ENCODE results near the gene FHL1.

Gene FHL1

DNA sequence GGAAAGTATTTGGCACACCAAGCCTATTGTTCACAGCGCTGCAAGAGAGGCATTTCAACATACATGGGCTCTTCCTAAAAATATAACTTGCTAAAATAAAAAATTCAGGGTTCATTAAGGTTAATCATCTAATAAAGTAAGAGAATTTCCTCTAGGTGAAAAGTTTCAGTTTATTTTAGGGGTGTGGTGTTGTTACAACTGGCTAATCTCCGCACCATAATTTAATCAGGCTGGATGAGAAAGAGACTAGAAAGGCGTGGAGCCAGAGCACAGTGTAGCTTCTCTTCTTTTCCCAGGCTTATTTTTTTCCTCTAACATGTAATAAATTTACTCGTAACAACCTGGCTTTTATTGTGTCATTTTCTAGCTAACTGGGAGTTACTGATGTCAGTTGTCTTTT, 47.9 kb downstream of the FHL1 start:
- no peak for ATAC-seq (ENCODE audit: low read depth)
- no peaks in the 10 kb centered on the region for H3K27me3 ChIP-seq (ENCODE audit: insufficient read depth, poor library complexity, severe bottlenecking)
- H3K27ac ChIP-seq (ENCODE audit: poor library complexity, severe bottlenecking), result no peak overlapping the region

DNA sequence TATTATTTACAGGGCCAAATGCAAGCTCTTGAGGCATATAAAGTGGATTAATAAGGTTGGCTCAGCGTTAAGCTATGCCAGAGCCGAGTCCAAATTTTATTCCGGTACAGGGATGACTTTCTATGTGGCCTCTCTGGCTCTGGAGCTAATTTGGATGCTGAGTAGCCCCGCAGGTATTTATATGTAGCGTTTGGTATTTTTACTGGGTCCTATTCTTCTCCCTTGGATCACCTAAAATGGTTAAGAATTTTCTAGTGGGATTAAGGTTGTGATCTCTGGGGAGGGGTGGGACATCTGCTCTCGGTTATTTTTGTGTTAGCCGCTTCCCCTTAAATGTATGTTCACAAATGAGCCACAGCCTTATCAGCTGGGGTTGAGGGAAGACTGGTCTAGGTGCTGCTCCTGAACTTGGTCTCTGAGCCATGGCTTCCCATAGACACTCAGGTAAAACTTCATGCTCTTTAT, 49.4 kb downstream of the FHL1 start:
- TF ChIP-seq, protein P1, sequence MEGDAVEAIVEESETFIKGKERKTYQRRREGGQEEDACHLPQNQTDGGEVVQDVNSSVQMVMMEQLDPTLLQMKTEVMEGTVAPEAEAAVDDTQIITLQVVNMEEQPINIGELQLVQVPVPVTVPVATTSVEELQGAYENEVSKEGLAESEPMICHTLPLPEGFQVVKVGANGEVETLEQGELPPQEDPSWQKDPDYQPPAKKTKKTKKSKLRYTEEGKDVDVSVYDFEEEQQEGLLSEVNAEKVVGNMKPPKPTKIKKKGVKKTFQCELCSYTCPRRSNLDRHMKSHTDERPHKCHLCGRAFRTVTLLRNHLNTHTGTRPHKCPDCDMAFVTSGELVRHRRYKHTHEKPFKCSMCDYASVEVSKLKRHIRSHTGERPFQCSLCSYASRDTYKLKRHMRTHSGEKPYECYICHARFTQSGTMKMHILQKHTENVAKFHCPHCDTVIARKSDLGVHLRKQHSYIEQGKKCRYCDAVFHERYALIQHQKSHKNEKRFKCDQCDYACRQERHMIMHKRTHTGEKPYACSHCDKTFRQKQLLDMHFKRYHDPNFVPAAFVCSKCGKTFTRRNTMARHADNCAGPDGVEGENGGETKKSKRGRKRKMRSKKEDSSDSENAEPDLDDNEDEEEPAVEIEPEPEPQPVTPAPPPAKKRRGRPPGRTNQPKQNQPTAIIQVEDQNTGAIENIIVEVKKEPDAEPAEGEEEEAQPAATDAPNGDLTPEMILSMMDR (IDR thresholded peaks at IDR 0.05; ENCODE audit: poor library complexity, severe bottlenecking), result no peak
- no peak overlapping the region for H3K4me3 ChIP-seq (ENCODE audit: severe bottlenecking)
- H3K36me3 ChIP-seq (ENCODE audit: low read depth), result no peaks in the 10 kb centered on the region
- DNase-seq (ENCODE audit: low spot score) (no peak), ATAC-seq (ENCODE audit: low read depth) (no peak)
- peaks cover 19% of the 10 kb centered on the region for H3K4me1 ChIP-seq (ENCODE audit: insufficient read depth, poor library complexity, severe bottlenecking)
- no peak overlapping the region for H3K27ac ChIP-seq (ENCODE audit: poor library complexity, severe bottlenecking)
- no peaks in the 10 kb centered on the region for H3K9me3 ChIP-seq (ENCODE audit: severe bottlenecking)
- no peaks in the 10 kb centered on the region for H3K27me3 ChIP-seq (ENCODE audit: insufficient read depth, poor library complexity, severe bottlenecking)

More for the DNA sequence above, 47.9 kb downstream of the FHL1 start:
- no peak overlapping the region for H3K4me3 ChIP-seq (ENCODE audit: severe bottlenecking)
- DNase-seq (ENCODE audit: low spot score), result no peak
- TF ChIP-seq, protein P1 (IDR thresholded peaks at IDR 0.05; ENCODE audit: poor library complexity, severe bottlenecking), result no peak
- no peaks in the 10 kb centered on the region for H3K36me3 ChIP-seq (ENCODE audit: low read depth)
- peaks cover 17% of the 10 kb centered on the region for H3K4me1 ChIP-seq (ENCODE audit: insufficient read depth, poor library complexity, severe bottlenecking)
- no peaks in the 10 kb centered on the region for H3K9me3 ChIP-seq (ENCODE audit: severe bottlenecking)

DNA sequence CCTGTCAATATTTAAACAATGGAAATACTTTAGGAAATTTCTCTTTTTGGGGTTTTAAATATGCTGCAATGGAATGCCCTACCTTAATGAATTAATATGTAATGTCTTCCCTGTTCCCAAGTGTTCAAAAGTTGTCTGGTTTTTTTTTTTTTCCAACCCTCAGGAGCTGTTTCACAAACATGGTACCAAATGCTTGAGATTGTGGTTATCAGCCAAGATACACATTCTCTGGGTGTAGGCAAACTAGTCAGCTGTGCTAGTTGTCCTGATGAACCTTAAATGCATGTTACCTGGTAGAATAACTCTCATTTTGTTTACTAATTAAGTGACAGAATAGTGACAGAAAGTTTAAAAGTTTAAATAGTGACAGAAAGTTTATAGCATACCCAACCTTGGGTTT, 50.7 kb downstream of the FHL1 start:
- Histone ChIP-seq H3K4me3 (ENCODE audit: severe bottlenecking) (no peak overlapping the region), H3K36me3 (ENCODE audit: low read depth) (no peaks in the 10 kb centered on the region), H3K27ac (ENCODE audit: poor library complexity, severe bottlenecking) (peak overlapping the region; percentile 63), H3K4me1 (ENCODE audit: insufficient read depth, poor library complexity, severe bottlenecking) (peaks cover 29% of the 10 kb centered on the region), H3K27me3 (ENCODE audit: insufficient read depth, poor library complexity, severe bottlenecking) (no peaks in the 10 kb centered on the region), H3K9me3 (ENCODE audit: severe bottlenecking) (no peaks in the 10 kb centered on the region)
- no peak for DNase-seq (ENCODE audit: low spot score)
- TF ChIP-seq, protein P1 (IDR thresholded peaks at IDR 0.05; ENCODE audit: poor library complexity, severe bottlenecking), result no peak
- ATAC-seq (ENCODE audit: low read depth), result no peak

DNA sequence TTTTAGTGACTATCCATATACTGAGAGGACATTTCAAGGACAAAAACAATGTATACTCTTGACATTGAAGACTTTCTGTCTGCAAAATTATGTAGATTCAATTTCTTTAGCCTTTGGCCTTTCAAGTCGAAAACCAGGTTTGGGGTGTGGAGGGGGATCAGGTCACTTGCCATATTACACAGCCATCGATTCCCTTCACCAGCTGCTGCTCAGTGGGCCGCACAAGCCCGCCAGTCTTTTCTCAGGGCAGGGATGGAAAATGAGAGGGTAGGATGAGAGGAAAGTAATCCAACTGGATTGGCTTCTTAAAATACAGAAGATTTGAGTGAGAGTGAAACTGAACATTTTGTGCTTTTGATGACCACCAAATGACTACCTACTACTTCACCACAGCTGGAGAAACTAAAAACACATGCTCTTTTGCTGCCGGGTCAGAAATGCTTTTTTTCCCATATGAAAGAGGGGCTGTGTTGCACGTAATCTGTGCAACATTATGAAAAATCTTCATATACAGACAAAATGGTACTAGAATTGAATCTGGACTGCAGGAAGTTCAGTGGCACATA, 51.4 kb downstream of the FHL1 start:
- Histone ChIP-seq H3K27ac (ENCODE audit: poor library complexity, severe bottlenecking) (peak overlapping the region; percentile 63), H3K4me1 (ENCODE audit: insufficient read depth, poor library complexity, severe bottlenecking) (peaks cover 36% of the 10 kb centered on the region), H3K9me3 (ENCODE audit: severe bottlenecking) (no peaks in the 10 kb centered on the region), H3K36me3 (ENCODE audit: low read depth) (no peaks in the 10 kb centered on the region), H3K27me3 (ENCODE audit: insufficient read depth, poor library complexity, severe bottlenecking) (no peaks in the 10 kb centered on the region), H3K4me3 (ENCODE audit: severe bottlenecking) (no peak overlapping the region)
- ATAC-seq (ENCODE audit: low read depth), result no peak
- DNase-seq (ENCODE audit: low spot score), result no peak
- TF ChIP-seq, protein P1 (IDR thresholded peaks at IDR 0.05; ENCODE audit: poor library complexity, severe bottlenecking), result no peak

DNA sequence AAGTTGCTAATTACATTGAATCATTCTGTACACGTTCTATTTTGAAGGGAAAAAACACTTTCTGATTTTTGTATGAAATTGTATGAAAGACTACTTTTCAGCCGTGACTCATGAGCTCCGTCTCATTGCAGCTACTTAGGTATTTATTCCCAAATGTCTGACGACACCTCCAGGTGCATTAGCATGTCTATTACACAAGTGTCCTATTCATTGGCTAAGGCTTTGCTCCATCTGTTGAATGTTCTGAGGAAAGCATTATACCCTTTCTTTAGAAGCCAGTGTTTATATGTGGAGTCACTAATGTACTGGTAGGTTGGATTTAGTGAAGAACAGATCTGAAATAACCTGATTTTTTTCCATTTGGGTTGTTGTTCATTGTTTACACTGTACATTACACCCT, 52.0 kb downstream of the FHL1 start:
- peaks cover 42% of the 10 kb centered on the region for H3K4me1 ChIP-seq (ENCODE audit: insufficient read depth, poor library complexity, severe bottlenecking)
- DNase-seq (ENCODE audit: low spot score) (no peak), ATAC-seq (ENCODE audit: low read depth) (peak; percentile 78)
- H3K36me3 ChIP-seq (ENCODE audit: low read depth), result no peaks in the 10 kb centered on the region
- no peak overlapping the region for H3K4me3 ChIP-seq (ENCODE audit: severe bottlenecking)
- no peaks in the 10 kb centered on the region for H3K9me3 ChIP-seq (ENCODE audit: severe bottlenecking)
- no peaks in the 10 kb centered on the region for H3K27me3 ChIP-seq (ENCODE audit: insufficient read depth, poor library complexity, severe bottlenecking)
- TF ChIP-seq, protein P1 (IDR thresholded peaks at IDR 0.05; ENCODE audit: poor library complexity, severe bottlenecking), result no peak
- peak overlapping the region; percentile 63 for H3K27ac ChIP-seq (ENCODE audit: poor library complexity, severe bottlenecking)

Data from RWPE2 (cell line).